ENCODE results near the gene ITGB1BP1.

ITGB1BP1 gene

DNA sequence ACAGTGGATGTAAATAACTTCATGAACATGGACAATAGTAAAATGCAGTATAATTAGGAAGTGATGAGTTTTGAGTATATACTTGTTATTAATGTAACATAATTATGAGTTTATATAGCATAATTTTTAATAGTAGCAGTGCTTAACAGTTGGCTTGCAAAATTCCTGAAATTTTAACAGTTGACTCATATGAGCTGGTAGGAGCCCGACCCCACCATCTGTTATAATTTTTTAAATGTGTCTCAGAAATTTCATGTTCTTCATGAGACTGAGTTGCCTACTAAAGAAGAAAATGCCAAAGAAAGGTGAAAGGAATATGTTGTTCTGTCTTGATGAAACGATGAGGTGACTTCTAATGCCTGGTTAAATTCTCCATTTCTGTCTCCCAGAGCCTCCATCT lies 62.6 kb downstream of the ITGB1BP1 start:
- Histone ChIP-seq H3K4me2 (ENCODE audit: low read depth, low read length) (no peak overlapping the region), H3K9ac (ENCODE audit: low read length) (no peak overlapping the region), H2AFZ (ENCODE audit: low read length) (no peak overlapping the region), H4K20me1 (ENCODE audit: insufficient read depth, low read length) (no peaks in the 10 kb centered on the region), H3K27ac (ENCODE audit: low read length) (no peak overlapping the region), H3K27me3 (replicated peaks; ENCODE audit: insufficient read depth, low read length) (no peaks in the 10 kb centered on the region), H3K4me3 (ENCODE audit: low read length) (no peak overlapping the region), H3K9me3 (replicated peaks; ENCODE audit: insufficient read depth, low read length) (no peaks in the 10 kb centered on the region), H3K9me2 (replicated peaks; ENCODE audit: insufficient read depth, low read length) (no peaks in the 10 kb centered on the region), H3K36me3 (replicated peaks; ENCODE audit: insufficient read depth, low read length) (no peaks in the 10 kb centered on the region), H3K79me2 (ENCODE audit: low read length) (no peaks in the 10 kb centered on the region), H3F3A (ENCODE audit: insufficient read depth, low read length) (no peaks in the 10 kb centered on the region), H3K4me1 (ENCODE audit: low read length) (no peaks in the 10 kb centered on the region)
- TF ChIP-seq EZH2 (optimal IDR thresholded peaks at IDR 0.05; ENCODE audit: low read depth, low read length): no peak
- TF ChIP-seq CTCF (IDR thresholded peaks at IDR 0.05; ENCODE audit: low read length): no peak
- TF ChIP-seq EZH2phosphoT487 (IDR thresholded peaks at IDR 0.05; ENCODE audit: low read length): no peak
- no peak for DNase-seq

DNA sequence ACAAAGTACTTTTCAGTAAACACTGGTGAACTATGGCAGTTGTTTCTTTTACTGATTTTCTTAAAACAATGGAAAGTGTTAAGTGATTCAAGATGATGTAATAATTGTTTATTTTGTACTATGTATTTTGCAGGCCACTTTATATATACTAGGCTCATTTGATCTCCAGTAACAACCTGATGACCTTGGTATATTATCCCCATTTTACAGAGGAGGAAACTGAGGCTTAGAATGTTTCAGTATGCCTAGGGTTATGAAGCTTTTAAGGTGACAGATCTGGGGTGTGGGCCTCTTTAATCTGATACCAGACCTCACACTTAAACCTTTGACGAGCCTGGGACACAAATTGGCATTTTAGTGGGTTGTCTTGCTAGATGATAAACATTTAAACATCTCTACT lies 63.2 kb downstream of the ITGB1BP1 start:
- Histone ChIP-seq H3K27me3 (replicated peaks; ENCODE audit: insufficient read depth, low read length) (no peaks in the 10 kb centered on the region), H3K9me3 (replicated peaks; ENCODE audit: insufficient read depth, low read length) (no peaks in the 10 kb centered on the region), H3K9me2 (replicated peaks; ENCODE audit: insufficient read depth, low read length) (no peaks in the 10 kb centered on the region), H3K4me1 (ENCODE audit: low read length) (no peaks in the 10 kb centered on the region), H3K79me2 (ENCODE audit: low read length) (no peaks in the 10 kb centered on the region), H3F3A (ENCODE audit: insufficient read depth, low read length) (no peaks in the 10 kb centered on the region), H3K4me2 (ENCODE audit: low read depth, low read length) (no peak overlapping the region), H3K27ac (ENCODE audit: low read length) (no peak overlapping the region), H4K20me1 (ENCODE audit: insufficient read depth, low read length) (no peaks in the 10 kb centered on the region), H3K4me3 (ENCODE audit: low read length) (no peak overlapping the region), H2AFZ (ENCODE audit: low read length) (no peak overlapping the region), H3K9ac (ENCODE audit: low read length) (no peak overlapping the region), H3K36me3 (replicated peaks; ENCODE audit: insufficient read depth, low read length) (no peaks in the 10 kb centered on the region)
- no peak for DNase-seq
- TF ChIP-seq EZH2 (optimal IDR thresholded peaks at IDR 0.05; ENCODE audit: low read depth, low read length): no peak
- TF ChIP-seq EZH2phosphoT487 (IDR thresholded peaks at IDR 0.05; ENCODE audit: low read length): no peak

DNA sequence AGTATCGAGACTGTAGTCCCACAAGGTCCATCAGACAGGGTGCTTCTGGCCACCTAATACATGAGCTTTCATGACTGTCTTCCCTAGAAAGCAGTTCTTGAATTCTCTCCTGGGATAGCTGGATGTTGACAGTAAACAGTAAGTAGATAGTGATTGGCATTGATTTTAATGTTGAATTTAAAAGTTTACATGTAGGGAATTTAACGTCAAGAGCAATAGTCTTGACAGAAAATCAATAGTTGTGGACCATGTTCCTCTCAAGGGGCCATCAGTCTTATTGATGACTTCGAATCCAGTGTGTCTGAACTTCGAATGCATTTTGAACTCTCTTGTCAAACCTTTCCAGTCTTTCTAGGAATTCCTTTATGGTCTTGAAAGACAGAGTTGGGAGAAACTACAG lies 63.9 kb downstream of the ITGB1BP1 start:
- no peak overlapping the region for H2AFZ ChIP-seq (ENCODE audit: low read length)
- no peaks in the 10 kb centered on the region for H3K27me3 ChIP-seq (replicated peaks; ENCODE audit: insufficient read depth, low read length)
- no peaks in the 10 kb centered on the region for H3K4me1 ChIP-seq (ENCODE audit: low read length)
- H3K9ac ChIP-seq (ENCODE audit: low read length): no peak overlapping the region
- no peak for TF ChIP-seq EZH2phosphoT487 (IDR thresholded peaks at IDR 0.05; ENCODE audit: low read length)
- TF ChIP-seq CTCF (IDR thresholded peaks at IDR 0.05; ENCODE audit: low read length): no peak
- no peak for TF ChIP-seq EZH2 (optimal IDR thresholded peaks at IDR 0.05; ENCODE audit: low read depth, low read length)
- H3K79me2 ChIP-seq (ENCODE audit: low read length): no peaks in the 10 kb centered on the region
- H3K4me3 ChIP-seq (ENCODE audit: low read length): no peak overlapping the region
- H3K36me3 ChIP-seq (replicated peaks; ENCODE audit: insufficient read depth, low read length): no peaks in the 10 kb centered on the region
- no peaks in the 10 kb centered on the region for H3K9me2 ChIP-seq (replicated peaks; ENCODE audit: insufficient read depth, low read length)
- no peak overlapping the region for H3K27ac ChIP-seq (ENCODE audit: low read length)
- no peaks in the 10 kb centered on the region for H3F3A ChIP-seq (ENCODE audit: insufficient read depth, low read length)
- no peaks in the 10 kb centered on the region for H3K9me3 ChIP-seq (replicated peaks; ENCODE audit: insufficient read depth, low read length)
- H3K4me2 ChIP-seq (ENCODE audit: low read depth, low read length): no peak overlapping the region
- DNase-seq: no peak
- no peaks in the 10 kb centered on the region for H4K20me1 ChIP-seq (ENCODE audit: insufficient read depth, low read length)

DNA sequence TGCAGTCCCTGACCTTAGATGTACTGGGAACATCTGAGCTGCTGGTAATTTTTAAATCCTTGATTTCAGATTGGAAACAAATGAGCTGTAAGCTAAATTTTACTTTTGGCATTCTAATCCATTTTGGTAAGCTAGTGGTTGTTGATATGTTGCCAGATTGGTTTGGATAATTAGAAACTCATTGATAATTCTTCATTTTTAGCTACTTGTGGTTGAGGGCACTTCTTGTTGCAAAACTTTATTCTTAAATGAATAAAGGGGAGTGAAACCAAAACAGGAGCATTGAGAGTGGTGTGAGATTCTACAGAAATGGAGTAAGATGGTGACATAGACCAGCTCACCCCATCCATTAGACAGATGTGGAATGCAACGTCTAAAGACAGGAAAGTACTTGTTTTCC lies 64.5 kb downstream of the ITGB1BP1 start:
- no peak for DNase-seq
- H3K36me3 ChIP-seq (replicated peaks; ENCODE audit: insufficient read depth, low read length): no peaks in the 10 kb centered on the region
- no peaks in the 10 kb centered on the region for H3K9me3 ChIP-seq (replicated peaks; ENCODE audit: insufficient read depth, low read length)
- H3K27ac ChIP-seq (ENCODE audit: low read length): no peak overlapping the region
- no peak overlapping the region for H3K4me2 ChIP-seq (ENCODE audit: low read depth, low read length)
- H3K9ac ChIP-seq (ENCODE audit: low read length): no peak overlapping the region
- no peaks in the 10 kb centered on the region for H3F3A ChIP-seq (ENCODE audit: insufficient read depth, low read length)
- H3K4me3 ChIP-seq (ENCODE audit: low read length): no peak overlapping the region
- no peaks in the 10 kb centered on the region for H3K79me2 ChIP-seq (ENCODE audit: low read length)
- no peaks in the 10 kb centered on the region for H3K9me2 ChIP-seq (replicated peaks; ENCODE audit: insufficient read depth, low read length)
- H3K4me1 ChIP-seq (ENCODE audit: low read length): no peaks in the 10 kb centered on the region
- TF ChIP-seq EZH2 (optimal IDR thresholded peaks at IDR 0.05; ENCODE audit: low read depth, low read length) (no peak), EZH2phosphoT487 (IDR thresholded peaks at IDR 0.05; ENCODE audit: low read length) (no peak), CTCF (IDR thresholded peaks at IDR 0.05; ENCODE audit: low read length) (no peak)
- no peak overlapping the region for H2AFZ ChIP-seq (ENCODE audit: low read length)
- no peaks in the 10 kb centered on the region for H4K20me1 ChIP-seq (ENCODE audit: insufficient read depth, low read length)
- H3K27me3 ChIP-seq (replicated peaks; ENCODE audit: insufficient read depth, low read length): no peaks in the 10 kb centered on the region

Data from MM.1S (cell line).